Left ventricle myocardium inferior (tissue), 1 donor: ENCODE results near the gene NTSR1. TPM values are rescaled to one million over a fixed set of nuclear protein-coding genes. Genes with fewer than 3 reads are reported as not detected.

Source experiments
- DNase-seq: peaks from one replicate; pipeline ENCODE4 v3.0.0-alpha.2; 2020
- H3K27ac ChIP-seq: fragments of 200-600 bp; replicated peaks from 2 replicates; pipeline ENCODE4 v1.8.0; 2021
- H3K27me3 ChIP-seq: fragments of 200-600 bp; 2 replicates; pipeline ENCODE4 v1.8.0; 2021; ENCODE audit warnings: low read depth
- H3K36me3 ChIP-seq: fragments of 200-600 bp; 2 replicates; pipeline ENCODE4 v1.8.0; 2021
- H3K4me1 ChIP-seq: fragments of 200-600 bp; 2 replicates; pipeline ENCODE4 v1.8.0; 2021
- H3K4me3 ChIP-seq: fragments of 200-600 bp; 2 replicates; pipeline ENCODE4 v1.8.0; 2021; ENCODE audit warnings: mild to moderate bottlenecking, moderate library complexity
- H3K9me3 ChIP-seq: fragments of 200-600 bp; replicated peaks from 2 replicates; pipeline ENCODE4 v1.8.0; 2021
- intact Hi-C: fragments of 100-400 bp; cut with micrococcal nuclease; formaldehyde crosslinking; loops from one replicate; pipeline ENCODE4 v1.11.0; 2022
- total RNA-seq: library from RNA; stranded (reverse); fragmentation: NEBNext Ultra II Directional; extraction: Animal tissue kit (Norgen Biotek cat#: 25700); gene quantifications from one replicate; pipeline ENCODE4 v1.2.1, GENCODE V29; 2021
- TF ChIP-seq, protein P1 (sequence below): fragments of 200-600 bp; IDR thresholded peaks from 2 replicates; pipeline ENCODE4 v1.8.0; 2021; ENCODE audit warnings: antibody characterized with exemption, mild to moderate bottlenecking, borderline replicate concordance
- donor health status: DM: no; HTN: yes; CAD: no; lungs with severe emphysema.

The NTSR1 gene
- total RNA-seq, 1 donor from 2014 or later = not detected

DNA sequence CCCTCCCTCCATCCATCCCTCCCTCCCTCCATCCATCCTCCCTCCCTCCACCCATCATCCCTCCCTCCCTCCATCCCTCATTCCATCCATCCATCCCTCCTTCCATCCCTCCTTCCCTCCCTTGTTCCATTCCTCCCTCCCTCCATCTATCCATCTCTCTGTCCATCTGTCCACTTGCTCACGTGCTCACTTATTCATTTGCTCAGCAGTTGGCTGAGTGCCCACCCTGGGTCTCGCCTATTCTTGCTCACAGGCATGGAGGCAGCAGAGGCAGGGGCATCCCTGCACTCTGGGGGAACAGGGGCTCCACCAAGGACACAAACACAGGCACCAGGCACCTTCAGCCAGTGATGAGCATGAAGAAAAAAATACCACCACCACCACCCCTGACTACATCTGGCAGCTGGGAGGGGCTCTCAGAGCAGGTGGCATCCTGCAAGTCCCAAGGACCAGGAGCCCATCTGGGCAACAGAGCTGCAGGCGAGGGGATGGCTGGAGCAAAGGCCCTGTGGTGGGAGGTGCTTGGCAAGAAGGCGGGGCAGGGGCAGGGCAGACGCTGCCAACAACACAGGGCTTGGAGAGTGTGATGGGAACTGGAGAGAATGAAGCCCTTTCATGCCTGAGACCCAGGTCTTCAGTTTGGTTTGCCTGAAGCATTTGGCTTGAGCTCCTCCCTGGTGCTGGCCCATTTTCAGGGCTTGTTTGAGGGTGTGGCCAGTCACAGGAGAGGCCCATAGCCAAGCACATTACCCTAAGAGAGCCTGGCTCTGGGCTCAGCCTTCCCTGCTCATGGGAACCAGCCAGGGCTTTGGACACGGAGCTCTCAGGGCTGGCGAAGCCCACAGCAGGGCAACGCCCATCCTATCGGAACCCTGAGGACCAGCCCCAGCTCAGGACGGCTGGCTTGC lies 47.4 kb downstream of the NTSR1 start:
- Histone ChIP-seq H3K4me1 (no peaks in the 10 kb centered on the region), H3K36me3 (no peaks in the 10 kb centered on the region), H3K27ac (no peak overlapping the region), H3K9me3 (peaks cover 9% of the 10 kb centered on the region), H3K27me3 (peaks cover 80% of the 10 kb centered on the region), H3K4me3 (no peak overlapping the region)
- TF ChIP-seq, protein P1, sequence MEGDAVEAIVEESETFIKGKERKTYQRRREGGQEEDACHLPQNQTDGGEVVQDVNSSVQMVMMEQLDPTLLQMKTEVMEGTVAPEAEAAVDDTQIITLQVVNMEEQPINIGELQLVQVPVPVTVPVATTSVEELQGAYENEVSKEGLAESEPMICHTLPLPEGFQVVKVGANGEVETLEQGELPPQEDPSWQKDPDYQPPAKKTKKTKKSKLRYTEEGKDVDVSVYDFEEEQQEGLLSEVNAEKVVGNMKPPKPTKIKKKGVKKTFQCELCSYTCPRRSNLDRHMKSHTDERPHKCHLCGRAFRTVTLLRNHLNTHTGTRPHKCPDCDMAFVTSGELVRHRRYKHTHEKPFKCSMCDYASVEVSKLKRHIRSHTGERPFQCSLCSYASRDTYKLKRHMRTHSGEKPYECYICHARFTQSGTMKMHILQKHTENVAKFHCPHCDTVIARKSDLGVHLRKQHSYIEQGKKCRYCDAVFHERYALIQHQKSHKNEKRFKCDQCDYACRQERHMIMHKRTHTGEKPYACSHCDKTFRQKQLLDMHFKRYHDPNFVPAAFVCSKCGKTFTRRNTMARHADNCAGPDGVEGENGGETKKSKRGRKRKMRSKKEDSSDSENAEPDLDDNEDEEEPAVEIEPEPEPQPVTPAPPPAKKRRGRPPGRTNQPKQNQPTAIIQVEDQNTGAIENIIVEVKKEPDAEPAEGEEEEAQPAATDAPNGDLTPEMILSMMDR = no peak
- peak; percentile 8 for DNase-seq
- intact Hi-C loops = no loop called here

DNA sequence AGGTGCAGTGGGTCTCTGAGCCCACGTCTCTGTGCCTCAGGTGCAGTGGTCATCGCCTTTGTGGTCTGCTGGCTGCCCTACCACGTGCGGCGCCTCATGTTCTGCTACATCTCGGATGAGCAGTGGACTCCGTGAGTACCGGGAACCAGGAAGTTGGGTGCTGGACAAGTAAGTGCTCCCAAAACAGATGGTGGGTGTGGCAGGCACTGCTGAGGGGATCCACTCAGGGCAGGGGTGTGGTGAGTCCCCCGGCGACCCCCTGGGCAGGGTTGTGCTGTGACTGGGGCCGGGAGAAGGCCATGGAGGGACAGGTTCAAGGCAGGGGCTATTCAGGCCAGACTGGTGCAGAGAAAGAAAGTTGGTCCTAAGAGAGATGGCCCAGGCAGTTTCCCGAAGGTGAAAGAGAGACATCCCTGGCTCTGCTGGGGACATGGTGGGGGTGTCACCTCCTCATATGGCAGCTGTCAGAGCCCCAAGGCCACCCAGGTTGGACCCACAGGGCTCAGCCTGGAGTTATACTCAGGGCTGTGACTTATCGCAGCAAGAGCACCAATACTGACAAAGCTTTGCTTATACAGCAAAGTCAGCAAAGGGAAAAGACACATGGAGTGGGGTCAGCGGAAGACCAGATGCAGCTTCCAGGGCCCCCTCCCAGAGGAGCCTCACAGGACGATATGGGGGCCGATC lies 49.7 kb downstream of the NTSR1 start:
- H3K27ac ChIP-seq = no peak overlapping the region
- intact Hi-C loops = no loop called here
- DNase-seq = no peak
- no peaks in the 10 kb centered on the region for H3K36me3 ChIP-seq
- no peak overlapping the region for H3K4me3 ChIP-seq
- peaks cover 9% of the 10 kb centered on the region for H3K9me3 ChIP-seq
- H3K4me1 ChIP-seq = no peaks in the 10 kb centered on the region
- TF ChIP-seq, protein P1 = no peak
- peaks cover 80% of the 10 kb centered on the region for H3K27me3 ChIP-seq

DNA sequence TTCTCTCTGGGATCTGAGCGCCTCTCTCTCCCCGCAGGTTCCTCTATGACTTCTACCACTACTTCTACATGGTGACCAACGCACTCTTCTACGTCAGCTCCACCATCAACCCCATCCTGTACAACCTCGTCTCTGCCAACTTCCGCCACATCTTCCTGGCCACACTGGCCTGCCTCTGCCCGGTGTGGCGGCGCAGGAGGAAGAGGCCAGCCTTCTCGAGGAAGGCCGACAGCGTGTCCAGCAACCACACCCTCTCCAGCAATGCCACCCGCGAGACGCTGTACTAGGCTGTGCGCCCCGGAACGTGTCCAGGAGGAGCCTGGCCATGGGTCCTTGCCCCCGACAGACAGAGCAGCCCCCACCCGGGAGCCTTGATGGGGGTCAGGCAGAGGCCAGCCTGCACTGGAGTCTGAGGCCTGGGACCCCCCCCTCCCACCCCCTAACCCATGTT lies 51.4 kb downstream of the NTSR1 start:
- DNase-seq = no peak
- H3K4me1 ChIP-seq = no peaks in the 10 kb centered on the region
- no peak overlapping the region for H3K4me3 ChIP-seq
- no peaks in the 10 kb centered on the region for H3K36me3 ChIP-seq
- intact Hi-C loops = loop anchor here (10.0 kb wide), 1 partner anchor 65 kb away; no protein-coding TSS in a partner anchor
- TF ChIP-seq, protein P1 = no peak
- H3K27ac ChIP-seq = no peak overlapping the region
- H3K27me3 ChIP-seq = peaks cover 80% of the 10 kb centered on the region
- peaks cover 9% of the 10 kb centered on the region for H3K9me3 ChIP-seq

DNA sequence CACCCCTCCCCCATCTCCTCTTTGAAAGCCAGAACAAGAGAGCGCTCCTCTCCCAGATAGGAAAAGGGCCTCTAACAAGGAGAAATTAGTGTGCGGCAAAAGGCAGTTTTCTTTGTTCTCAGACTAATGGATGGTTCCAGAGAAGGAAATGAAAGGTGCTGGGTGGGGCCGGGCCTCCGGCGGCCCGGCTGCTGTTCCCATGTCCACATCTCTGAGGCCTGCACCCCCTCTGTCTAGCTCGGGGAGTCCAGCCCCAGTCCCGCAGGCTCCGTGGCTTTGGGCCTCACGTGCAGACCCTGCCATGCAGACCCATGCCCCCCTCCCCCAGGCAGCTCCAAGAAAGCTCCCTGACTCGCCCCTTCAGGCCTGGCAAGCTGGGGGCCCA lies 51.8 kb downstream of the NTSR1 start:
- H3K4me1 ChIP-seq = no peaks in the 10 kb centered on the region
- intact Hi-C loops = loop anchor here (10.0 kb wide), 1 partner anchor 66 kb away; no protein-coding TSS in a partner anchor
- peaks cover 9% of the 10 kb centered on the region for H3K9me3 ChIP-seq
- peaks cover 84% of the 10 kb centered on the region for H3K27me3 ChIP-seq
- TF ChIP-seq, protein P1 = no peak
- H3K27ac ChIP-seq = no peak overlapping the region
- DNase-seq = no peak
- H3K36me3 ChIP-seq = no peaks in the 10 kb centered on the region
- no peak overlapping the region for H3K4me3 ChIP-seq

DNA sequence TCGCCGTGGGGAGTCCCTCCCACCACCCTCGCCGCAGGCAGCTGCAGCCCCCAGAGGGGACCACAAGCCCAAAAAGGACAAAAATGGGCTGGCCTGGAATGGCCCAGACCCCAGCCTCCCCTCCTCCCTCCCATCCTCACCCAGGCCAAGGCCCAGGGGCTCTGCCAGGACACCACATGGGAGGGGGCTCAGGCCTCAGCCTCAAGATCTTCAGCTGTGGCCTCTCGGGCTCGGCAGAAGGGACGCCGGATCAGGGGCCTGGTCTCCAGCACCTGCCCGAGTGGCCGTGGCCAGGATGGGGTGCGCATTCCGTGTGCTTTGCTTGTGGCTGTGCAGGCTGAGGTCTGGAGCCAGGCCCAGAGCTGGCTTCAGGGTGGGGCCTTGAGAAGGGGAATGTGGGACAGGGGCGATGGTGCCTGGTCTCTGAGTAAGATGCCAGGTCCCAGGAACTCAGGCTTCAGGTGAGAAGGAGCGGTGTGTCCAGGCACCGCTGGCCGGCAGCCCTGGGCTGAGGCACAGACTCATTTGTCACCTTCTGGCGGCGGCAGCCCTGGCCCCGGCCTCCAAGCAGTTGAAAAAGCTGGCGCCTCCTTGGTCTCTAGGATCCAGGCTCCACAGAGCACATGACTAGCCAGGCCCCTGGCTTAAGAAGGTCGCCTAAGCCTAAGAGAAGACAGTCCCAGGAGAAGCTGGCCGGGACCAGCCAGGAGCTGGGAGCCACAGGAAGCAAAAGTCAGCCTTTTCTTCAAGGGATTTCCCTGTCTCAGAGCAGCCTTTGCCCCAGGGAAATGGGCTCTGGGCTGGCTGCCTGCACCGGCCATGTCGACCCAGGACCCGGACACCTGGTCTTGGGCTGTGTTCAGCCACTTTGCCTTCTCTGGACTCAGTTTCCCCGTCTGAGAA lies 52.5 kb downstream of the NTSR1 start:
- DNase-seq = no peak
- Histone ChIP-seq H3K27me3 (peaks cover 87% of the 10 kb centered on the region), H3K36me3 (no peaks in the 10 kb centered on the region), H3K4me1 (no peaks in the 10 kb centered on the region), H3K9me3 (peaks cover 9% of the 10 kb centered on the region), H3K27ac (no peak overlapping the region), H3K4me3 (no peak overlapping the region)
- TF ChIP-seq, protein P1 = no peak
- intact Hi-C loops = loop anchor here (10.0 kb wide), 1 partner anchor 66 kb away; no protein-coding TSS in a partner anchor
